ENCODE results near the gene LUC7L3. TPM values are rescaled to one million over a fixed set of nuclear protein-coding genes. Genes with fewer than 3 reads are reported as not detected.

LUC7L3 gene
- total and polyA plus RNA-seq, 10 of the 15 experiments (the other 5 are each of a cell fraction or from before 2014, with no cell fraction given), result 51.3 to 176 (median 149) TPM

DNA sequence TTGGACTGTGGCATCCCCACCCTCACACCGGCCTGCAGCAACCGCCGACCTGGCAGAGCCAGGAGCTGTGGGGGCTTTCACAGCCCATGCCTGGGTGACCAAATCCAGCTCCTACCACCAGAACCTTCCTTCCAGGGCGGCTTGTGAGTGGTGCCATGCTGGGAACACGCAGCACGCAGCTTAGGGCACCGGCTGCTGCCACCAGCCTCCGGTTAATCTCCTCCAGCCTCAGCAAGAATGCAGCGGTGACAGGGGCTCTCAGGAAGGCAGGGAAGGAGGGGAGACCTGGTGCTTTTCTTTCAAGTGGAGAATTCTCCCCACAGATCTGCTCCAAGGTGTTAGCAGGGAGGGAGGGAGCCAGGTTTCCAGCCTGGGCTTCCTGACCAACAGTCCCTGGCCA, 80.2 kb downstream of the LUC7L3 start:
- H4K20me1 ChIP-seq (ENCODE audit: control insufficient read depth, insufficient read depth), result no peaks in the 10 kb centered on the region
- intact Hi-C loops (cut with micrococcal nuclease; ENCODE audit: unreplicated experiment), result no loop called here
- ChIA-PET SMC1A (ENCODE audit: uncharacterized antibody, unreplicated experiment) (no interaction called here), POLR2A (no interaction called here), RAD21 (ENCODE audit: unreplicated experiment) (no interaction called here), CTCF (interaction anchor here (1.0 kb wide), 1 partner anchor 17 kb away, joined by 3 read pairs; no protein-coding TSS in a partner anchor)
- H2AFZ ChIP-seq (ENCODE audit: control insufficient read depth, low read depth, low read length), result no peak overlapping the region
- H3K4me3 ChIP-seq, result no peak overlapping the region
- no peak for DNase-seq (ENCODE audit: low read depth, low spot score)
- 64% methylated on average over 9 of the region's 9 CpGs for WGBS (ENCODE audit: insufficient coverage, insufficient replicate concordance, low lambda C conversion rate, missing lambda C conversion rate)
- H3K79me2 ChIP-seq (ENCODE audit: control insufficient read depth, insufficient read depth, low read length), result no peaks in the 10 kb centered on the region
- no TSS peak for BruUV-seq (replicated peaks)
- no peak for FAIRE-seq
- no peaks in the 10 kb centered on the region for H3K4me1 ChIP-seq (ENCODE audit: control insufficient read depth, insufficient read depth, low read length)
- H3K27ac ChIP-seq (ENCODE audit: control insufficient read depth, insufficient read depth), result no peak overlapping the region
- H3K9ac ChIP-seq (ENCODE audit: control insufficient read depth, insufficient read depth, low read length), result no peak overlapping the region
- in situ Hi-C loops (cut with MboI), result no loop called here
- H3K9me3 ChIP-seq (replicated peaks; ENCODE audit: control insufficient read depth, insufficient read depth, low read length), result no peaks in the 10 kb centered on the region
- TF ChIP-seq STAT1 (conservative IDR thresholded peaks at IDR 0.05) (no peak), NR2C2 (IDR thresholded peaks at IDR 0.05; ENCODE audit: borderline replicate concordance, control insufficient read depth, insufficient read length, low read depth) (no peak)
- TF ChIP-seq, protein P1, sequence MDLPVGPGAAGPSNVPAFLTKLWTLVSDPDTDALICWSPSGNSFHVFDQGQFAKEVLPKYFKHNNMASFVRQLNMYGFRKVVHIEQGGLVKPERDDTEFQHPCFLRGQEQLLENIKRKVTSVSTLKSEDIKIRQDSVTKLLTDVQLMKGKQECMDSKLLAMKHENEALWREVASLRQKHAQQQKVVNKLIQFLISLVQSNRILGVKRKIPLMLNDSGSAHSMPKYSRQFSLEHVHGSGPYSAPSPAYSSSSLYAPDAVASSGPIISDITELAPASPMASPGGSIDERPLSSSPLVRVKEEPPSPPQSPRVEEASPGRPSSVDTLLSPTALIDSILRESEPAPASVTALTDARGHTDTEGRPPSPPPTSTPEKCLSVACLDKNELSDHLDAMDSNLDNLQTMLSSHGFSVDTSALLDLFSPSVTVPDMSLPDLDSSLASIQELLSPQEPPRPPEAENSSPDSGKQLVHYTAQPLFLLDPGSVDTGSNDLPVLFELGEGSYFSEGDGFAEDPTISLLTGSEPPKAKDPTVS (IDR thresholded peaks at IDR 0.05; ENCODE audit: low read depth, low read length), result no peak
- TF ChIP-seq, protein P2, sequence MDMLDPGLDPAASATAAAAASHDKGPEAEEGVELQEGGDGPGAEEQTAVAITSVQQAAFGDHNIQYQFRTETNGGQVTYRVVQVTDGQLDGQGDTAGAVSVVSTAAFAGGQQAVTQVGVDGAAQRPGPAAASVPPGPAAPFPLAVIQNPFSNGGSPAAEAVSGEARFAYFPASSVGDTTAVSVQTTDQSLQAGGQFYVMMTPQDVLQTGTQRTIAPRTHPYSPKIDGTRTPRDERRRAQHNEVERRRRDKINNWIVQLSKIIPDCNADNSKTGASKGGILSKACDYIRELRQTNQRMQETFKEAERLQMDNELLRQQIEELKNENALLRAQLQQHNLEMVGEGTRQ (IDR thresholded peaks at IDR 0.05; ENCODE audit: borderline replicate concordance, low read depth, low read length), result no peak
- H3K4me2 ChIP-seq (ENCODE audit: control insufficient read depth, insufficient read depth), result no peak overlapping the region
- ATAC-seq, result no peak
- H3K36me3 ChIP-seq (ENCODE audit: control insufficient read depth in 2 of 2, insufficient read depth in 2 of 2, low read length in 1 of 2), result no peaks in the 10 kb centered on the region
- H3K27me3 ChIP-seq (replicated peaks in 1 of 2; ENCODE audit: control insufficient read depth in 2 of 2, insufficient read depth in 2 of 2, low read length in 1 of 2), result no peaks in the 10 kb centered on the region; a peak in 1 of 4 replicates

Measured in GM12878 (cell line).